Measurements from ENCODE around the gene SRCIN1. TPM values are rescaled to one million over a fixed set of nuclear protein-coding genes. Genes with fewer than 3 reads are reported as not detected.

Gene SRCIN1, protein sequence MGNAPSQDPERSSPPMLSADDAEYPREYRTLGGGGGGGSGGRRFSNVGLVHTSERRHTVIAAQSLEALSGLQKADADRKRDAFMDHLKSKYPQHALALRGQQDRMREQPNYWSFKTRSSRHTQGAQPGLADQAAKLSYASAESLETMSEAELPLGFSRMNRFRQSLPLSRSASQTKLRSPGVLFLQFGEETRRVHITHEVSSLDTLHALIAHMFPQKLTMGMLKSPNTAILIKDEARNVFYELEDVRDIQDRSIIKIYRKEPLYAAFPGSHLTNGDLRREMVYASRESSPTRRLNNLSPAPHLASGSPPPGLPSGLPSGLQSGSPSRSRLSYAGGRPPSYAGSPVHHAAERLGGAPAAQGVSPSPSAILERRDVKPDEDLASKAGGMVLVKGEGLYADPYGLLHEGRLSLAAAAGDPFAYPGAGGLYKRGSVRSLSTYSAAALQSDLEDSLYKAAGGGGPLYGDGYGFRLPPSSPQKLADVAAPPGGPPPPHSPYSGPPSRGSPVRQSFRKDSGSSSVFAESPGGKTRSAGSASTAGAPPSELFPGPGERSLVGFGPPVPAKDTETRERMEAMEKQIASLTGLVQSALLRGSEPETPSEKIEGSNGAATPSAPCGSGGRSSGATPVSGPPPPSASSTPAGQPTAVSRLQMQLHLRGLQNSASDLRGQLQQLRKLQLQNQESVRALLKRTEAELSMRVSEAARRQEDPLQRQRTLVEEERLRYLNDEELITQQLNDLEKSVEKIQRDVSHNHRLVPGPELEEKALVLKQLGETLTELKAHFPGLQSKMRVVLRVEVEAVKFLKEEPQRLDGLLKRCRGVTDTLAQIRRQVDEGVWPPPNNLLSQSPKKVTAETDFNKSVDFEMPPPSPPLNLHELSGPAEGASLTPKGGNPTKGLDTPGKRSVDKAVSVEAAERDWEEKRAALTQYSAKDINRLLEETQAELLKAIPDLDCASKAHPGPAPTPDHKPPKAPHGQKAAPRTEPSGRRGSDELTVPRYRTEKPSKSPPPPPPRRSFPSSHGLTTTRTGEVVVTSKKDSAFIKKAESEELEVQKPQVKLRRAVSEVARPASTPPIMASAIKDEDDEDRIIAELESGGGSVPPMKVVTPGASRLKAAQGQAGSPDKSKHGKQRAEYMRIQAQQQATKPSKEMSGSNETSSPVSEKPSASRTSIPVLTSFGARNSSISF
- total RNA-seq: 0.22 and 0.27 TPM in 2 replicates

GRCh38 chr17:38605841-38606645 lies at the start of gene SRCIN1:
Gene SRCIN1 (minus strand): TSS chr17:38605952. CDS start chr17:38605705, 247 bp downstream.

Other genes starting within 250 kb of the SRCIN1 start
- gene ARHGAP23, start 177.5 kb downstream of the SRCIN1 start, total RNA-seq: 77.3 and 96.5 TPM in 2 replicates
- gene EPOP, start 69.0 kb upstream of the SRCIN1 start, total RNA-seq: 3.7 and 5.8 TPM in 2 replicates
- 36.8 and 45.8 TPM in 2 replicates for gene MLLT6, start 99.3 kb upstream of the SRCIN1 start, total RNA-seq
- gene CISD3, start 124.4 kb upstream of the SRCIN1 start, total RNA-seq: 3.2 and 4.6 TPM in 2 replicates
- 9.2 and 13.4 TPM in 2 replicates for gene PCGF2, start 142.4 kb upstream of the SRCIN1 start, total RNA-seq
- gene PSMB3, start 146.8 kb upstream of the SRCIN1 start, total RNA-seq: 310 and 315 TPM in 2 replicates
- 38.8 and 42.4 TPM in 2 replicates for gene PIP4K2B, start 193.6 kb upstream of the SRCIN1 start, total RNA-seq
- gene CWC25, start 219.4 kb upstream of the SRCIN1 start, total RNA-seq: 14.4 and 15.2 TPM in 2 replicates
- 1,157 and 1,235 TPM in 2 replicates for gene RPL23, start 247.8 kb upstream of the SRCIN1 start, total RNA-seq